NCI-H526 (cell line): ENCODE results near the gene ARHGDIA.
"Not testable (repeated sequence)": the region's sequence is repeated elsewhere in the genome, so short reads cannot be mapped to it uniquely, and the experiment has no call there.

Experiments used
- DNase-seq, 2 experiments: peaks; one replicate each; lab custom pipeline; 2025; lab: John Stamatoyannopoulos, UW

Gene ARHGDIA

GRCh38 chr17:81870981-81871386 is at the start of gene ARHGDIA:
TSS of gene ARHGDIA (minus strand) at chr17:81871337. CDS start at chr17:81869930, 1,407 bp downstream.
- DNase-seq = peak in 1 of 2 experiments; percentile 65

- DNase-seq = no peak
Observed at GRCh38 chr17:81918832-81919545, 47.9 kb upstream of the ARHGDIA start.

DNA sequence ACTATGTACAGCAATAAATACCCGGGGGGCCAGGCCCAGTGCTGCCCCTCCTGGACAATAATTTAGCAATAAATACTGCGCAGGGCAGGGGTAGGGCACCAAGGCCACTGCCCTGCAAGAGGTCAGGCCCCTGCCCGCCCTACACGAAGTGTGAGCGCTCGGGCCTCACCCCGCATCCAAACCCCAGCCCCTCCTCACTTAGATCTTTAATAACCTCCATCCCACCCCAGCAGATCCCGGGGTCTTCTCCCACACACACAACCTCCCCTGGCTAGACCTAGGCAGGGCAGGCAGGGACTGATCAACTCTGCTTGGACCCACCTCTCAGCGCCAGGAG is 47.2 kb upstream of the ARHGDIA start:
- not testable (repeated sequence) for DNase-seq

- peak in 1 of 2 experiments; percentile 87 for DNase-seq
Observed at GRCh38 chr17:81917565-81918332, 46.6 kb upstream of the ARHGDIA start, which contains the start of gene SIRT7. TSS of gene SIRT7 (minus strand) at chr17:81918176. CDS start at chr17:81918131, 45 bp downstream.

GRCh38 chr17:81916234-81917001 is 45.3 kb upstream of the ARHGDIA start:
- DNase-seq = no peak

DNA sequence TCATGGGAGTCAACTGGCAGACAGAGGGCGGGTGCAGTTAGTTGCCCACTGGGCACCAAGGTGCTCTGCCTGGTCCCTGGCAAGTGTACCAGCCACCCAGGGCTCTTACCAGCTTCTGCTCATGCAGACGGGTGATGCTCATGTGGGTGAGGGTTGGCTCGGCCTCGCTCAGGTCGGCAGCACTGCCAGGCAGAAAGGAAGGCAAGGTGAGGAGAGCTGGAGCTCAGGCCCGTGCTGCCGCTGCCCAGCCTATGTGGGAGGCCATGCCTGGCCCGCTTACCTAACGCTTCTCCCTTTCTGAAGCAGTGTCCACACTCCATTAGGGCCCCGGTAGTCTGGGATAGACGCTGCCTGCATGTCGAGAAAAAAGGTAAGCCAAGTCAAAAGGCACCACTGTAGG is 44.2 kb upstream of the ARHGDIA start:
- no peak for DNase-seq

- DNase-seq = no peak
Observed at GRCh38 chr17:81914103-81914850, 43.1 kb upstream of the ARHGDIA start.

- no peak for DNase-seq
Observed at GRCh38 chr17:81913394-81914102, 42.4 kb upstream of the ARHGDIA start.

- no peak for DNase-seq
Observed at GRCh38 chr17:81912441-81913309, 41.5 kb upstream of the ARHGDIA start.

DNA sequence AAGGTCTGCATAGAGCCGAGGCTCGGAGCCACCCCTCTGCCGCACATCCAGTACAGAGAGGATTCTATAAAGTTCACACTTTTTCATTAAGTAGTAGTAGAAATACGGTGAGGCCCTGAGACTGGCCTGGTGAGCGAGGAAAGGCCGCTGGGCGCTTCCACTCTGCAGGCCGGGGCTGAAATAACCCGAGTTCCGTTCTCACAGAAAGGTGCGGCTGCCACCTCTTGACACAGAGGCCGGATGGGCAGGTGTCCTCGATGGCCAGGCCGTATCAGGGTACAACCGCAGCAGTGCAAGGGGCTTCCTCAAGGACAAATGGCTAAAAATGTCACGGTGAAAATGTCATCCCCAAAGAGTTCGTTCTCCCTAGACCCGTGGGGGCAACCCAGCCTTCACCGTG is 40.8 kb upstream of the ARHGDIA start:
- no peak for DNase-seq

- peak; percentile 78 to 98 for DNase-seq
Observed at GRCh38 chr17:81911277-81911961, 40.3 kb upstream of the ARHGDIA start, which contains the start of gene PCYT2. TSS of gene PCYT2 (minus strand) at chr17:81911399. CDS start at chr17:81911355, 44 bp downstream.

DNA sequence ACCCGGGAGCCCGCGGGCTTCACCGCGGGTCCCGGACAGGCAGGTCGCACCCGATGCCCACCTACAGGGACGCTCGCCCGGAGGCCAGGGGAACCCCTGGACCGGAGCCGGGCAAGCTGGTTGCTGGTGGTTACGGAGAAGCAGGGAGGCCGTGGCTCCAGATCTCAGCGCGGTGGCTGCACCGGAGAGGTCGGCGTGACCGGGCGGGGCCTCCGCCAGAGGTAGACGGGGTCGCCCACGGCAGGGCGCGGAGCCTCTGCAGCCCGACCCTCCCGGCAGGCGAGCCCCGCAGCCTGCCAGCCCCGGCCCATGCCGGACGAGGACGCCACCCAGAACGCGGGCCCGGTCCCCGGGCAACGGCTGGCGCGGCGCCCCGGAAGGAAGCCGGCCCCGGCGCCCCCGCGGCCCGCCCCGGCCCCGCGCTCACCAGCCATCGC is 39.7 kb upstream of the ARHGDIA start:
- DNase-seq = peak in 1 of 2 experiments; percentile 47

DNA sequence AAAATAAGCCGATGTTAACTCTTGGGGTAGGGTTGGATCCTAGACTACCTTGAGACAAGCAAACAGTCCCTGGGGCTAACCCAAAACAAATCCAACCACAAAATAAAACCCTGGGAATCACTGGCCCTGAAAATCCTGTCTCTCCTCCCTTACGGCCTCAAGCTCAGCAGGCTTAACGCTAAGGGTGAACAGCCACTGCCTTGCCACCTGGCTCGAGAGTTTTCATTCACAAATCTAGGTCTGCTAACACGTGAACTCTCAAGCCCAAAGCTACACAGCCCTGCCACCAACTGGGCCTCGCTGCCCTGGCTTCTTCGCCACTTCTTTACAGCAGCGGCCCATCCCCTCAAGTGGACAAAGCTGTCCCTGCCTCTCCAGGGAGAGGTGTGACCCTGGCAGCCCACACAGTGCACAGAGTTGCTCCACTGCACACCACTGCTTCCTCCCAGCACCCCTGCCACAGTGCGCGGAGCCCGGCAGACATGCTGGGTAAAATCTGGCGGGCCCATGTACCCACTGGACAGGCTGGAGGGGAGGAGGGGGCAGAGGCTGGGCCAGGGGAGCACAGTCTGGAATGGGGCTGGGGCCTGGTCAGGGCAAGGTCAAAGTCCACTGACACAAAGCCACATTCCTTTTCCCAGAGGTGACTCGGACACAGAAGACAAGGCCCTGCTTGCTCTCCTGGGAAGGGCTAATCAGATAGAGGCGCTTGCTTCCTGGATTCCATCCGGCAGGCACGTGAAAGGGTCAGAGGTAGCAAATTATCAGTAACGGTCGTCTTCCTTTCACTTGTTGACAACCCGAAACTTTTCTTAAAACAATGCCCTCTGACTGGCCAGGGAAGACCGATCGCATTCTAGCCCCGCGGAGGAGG is 39.1 kb upstream of the ARHGDIA start:
- peak in 1 of 2 experiments; percentile 35 for DNase-seq

DNA sequence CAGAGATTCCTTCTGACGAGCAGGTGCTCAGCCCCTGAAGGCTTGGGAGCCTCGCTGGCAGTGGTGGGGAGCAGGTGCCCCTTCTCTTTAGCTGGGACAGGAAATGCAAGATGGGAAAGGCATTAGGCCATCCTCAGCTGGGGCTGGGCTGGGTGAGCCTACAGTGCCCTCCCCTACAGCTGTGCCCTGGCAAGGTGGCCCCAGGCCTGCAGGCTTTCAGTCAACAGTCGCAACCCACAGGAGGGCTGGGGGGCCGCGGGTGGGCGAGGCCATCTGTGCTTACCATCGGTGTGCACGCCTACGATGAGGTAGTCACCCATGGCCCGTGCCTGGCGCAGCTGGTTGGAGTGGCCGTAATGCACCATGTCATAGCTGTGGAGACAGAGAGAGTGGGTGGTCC is 38.1 kb upstream of the ARHGDIA start:
- no peak for DNase-seq

DNA sequence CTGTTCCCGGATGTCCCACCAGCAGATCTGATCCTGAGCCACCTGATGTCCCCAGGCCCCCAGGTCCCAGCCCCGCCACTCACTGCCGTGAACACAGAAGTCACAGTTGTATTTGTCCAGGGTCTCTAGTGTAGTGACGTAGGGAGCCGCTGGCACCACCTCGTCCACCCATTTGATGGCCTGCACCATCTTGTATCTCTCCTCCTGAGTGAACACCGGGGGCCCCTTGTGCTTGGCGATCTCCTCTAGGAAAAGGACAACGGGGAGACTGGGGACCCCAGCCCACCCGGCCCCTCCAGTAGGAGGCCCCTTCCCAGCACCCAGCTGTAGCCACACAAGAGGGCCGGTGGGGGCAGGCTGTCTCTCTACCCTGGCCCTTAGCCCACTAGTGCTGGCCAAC is 37.7 kb upstream of the ARHGDIA start:
- DNase-seq = no peak

DNA sequence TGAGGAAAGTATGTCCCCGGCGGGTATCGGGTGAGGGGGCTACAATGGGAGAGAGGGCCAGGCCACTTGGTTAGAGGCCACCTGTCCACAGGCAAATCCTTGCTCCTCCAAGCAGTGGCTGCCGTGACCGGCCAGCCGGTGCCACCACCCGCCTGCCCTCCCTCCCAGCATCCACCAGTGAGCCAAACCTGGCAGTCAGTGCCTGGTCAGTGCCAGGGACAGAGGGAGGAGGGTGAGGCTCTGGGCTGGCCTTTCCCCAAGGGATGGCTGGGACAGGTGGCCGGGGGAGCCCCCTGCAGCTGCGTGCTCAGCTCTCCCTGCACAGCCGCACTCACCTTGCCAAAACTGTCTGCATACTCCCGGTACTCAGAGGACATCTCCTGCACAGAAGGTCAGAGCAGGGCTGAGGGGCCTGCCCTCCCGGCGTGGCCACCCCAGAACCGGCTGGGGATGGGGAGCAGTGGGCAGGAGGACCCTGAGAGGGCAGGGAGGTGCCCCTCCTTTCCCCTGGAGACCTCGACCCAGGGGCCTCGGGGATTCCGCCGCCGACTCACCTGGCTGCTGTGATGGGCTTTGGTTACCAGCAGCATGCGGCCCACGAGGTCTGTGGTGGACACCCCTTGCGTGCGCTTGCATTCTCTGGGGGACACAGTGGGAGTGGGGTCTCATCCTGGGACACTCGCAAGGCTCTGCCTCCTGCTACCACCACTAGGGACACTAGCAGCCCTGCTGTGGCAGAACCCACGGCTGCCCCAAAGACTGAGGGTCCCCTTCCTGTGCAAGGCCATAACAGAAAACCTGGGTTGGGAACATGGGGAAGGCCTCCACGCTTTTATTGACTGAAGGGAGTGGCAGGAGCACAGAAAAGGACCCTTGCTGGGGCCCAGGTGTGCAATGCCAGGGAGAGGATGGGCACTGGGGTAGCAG is 36.3 kb upstream of the ARHGDIA start:
- no peak for DNase-seq
